ENCODE results near the gene ATP5ME. TPM values are rescaled to one million over a fixed set of nuclear protein-coding genes. Genes with fewer than 3 reads are reported as not detected.
A peak's percentile ranks its signal among the peaks of the same experiment; 100 is the strongest.

The ATP5ME gene
- total RNA-seq, 1 experiment from 2014 or later = 355 TPM

DNA sequence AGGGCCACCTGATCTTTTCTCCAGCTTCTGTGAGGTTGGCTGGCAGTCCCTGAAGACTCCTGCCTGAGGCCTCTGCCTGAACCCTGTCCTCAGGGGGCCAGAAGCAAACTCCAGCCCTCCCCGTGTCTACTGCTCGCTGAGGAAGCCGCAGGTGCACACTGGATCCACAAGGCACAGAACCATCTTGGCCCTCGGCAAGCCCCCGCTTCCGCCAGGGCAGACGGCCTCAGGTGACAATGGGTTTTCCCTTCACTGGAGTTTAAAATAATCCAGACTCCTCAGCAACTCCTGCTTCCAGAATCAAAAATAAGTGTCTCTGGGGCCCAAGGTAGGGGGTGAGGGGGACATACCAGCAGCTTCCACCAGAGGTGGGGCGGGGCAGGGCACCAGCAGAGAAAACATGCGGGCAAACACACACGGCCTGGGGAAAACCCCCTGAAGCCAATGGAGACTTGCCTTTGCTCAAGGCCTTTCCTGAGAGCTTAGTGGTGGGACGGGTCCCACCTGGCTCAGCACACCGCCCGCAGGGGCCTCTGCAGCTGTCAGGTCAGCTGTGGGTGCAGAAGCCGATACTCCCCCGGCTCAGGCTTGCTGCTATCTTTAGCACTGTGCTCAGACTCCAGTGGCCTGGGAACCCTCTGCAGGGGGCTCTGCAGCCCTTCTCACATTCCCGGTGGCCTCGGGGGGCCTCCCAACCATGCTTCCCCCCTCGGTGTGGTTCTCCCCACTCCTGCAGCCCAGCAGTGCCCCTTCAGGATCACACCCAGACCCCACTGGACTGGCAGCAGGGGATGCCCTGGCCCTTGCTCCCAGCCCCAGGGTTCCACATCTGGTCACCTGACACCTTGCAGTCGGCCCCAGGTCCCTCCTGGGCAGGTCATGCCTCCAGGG lies 2.1 kb upstream of the ATP5ME start:
- H3K4me3 Mint-ChIP-seq (ENCODE audit: unreplicated experiment) = peak overlapping the region; percentile 83
- intact Hi-C loops (cut with micrococcal nuclease) = loop anchor here (10.0 kb wide), 1 partner anchor 201 kb away; no protein-coding TSS in a partner anchor

DNA sequence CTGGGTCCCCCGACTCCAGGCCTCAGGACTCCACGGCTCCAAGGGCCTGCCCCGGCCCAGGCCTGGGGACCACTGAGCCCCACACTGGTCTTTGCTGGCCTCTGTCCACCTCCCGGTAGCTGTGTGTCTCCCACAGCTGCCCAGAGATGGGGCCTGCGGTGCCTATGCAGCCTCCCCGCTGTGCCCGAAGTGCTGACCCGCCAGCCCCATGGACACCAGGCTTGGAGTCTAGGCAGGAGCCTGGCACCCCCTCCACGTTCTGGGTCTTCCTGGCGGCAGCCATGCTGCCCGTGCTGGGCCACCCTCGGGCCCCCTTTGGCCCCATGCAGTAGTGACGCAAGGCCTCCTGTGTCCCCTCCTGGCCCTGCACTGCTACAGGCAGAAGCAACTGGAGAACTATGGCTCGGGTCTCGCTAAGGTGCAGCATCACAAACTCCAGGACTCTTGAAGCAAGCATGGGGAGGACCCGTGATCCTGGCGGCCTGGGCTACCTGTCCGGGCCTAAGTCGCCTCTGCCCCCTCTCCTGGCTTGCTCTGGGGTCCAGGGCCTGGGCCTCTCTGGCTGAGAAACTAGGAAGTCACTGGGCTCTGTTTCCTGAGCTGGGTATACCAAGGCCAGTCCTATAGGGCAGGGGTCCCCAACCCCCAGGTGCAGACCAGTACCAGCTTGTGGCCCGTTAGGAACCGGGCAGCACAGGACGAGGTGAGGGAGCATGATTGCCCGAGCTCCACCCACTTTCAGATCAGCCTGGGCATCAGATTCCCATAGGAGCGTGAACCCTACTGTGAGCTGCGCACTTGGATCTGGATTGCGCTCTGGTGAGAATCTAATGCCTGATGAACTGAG lies 1.2 kb upstream of the ATP5ME start:
- BruUV-seq (replicated peaks) = no TSS peak
- peaks cover 48% of the 10 kb centered on the region for H3K36me3 Mint-ChIP-seq (ENCODE audit: insufficient read depth, unreplicated experiment)
- POLR2A ChIA-PET = interaction anchor here (0.9 to 2.8 kb wide), 10 partner anchors 10 to 201 kb away, joined by 3 to 19 read pairs (median 6); no protein-coding TSS in a partner anchor

More for the DNA sequence above, 2.1 kb upstream of the ATP5ME start:
- Mint-ChIP-seq H3K27me3 (ENCODE audit: insufficient read depth, unreplicated experiment) (no peaks in the 10 kb centered on the region), H3K9me3 (ENCODE audit: unreplicated experiment) (no peaks in the 10 kb centered on the region), H3K4me1 (ENCODE audit: insufficient read depth, unreplicated experiment) (peaks cover 14% of the 10 kb centered on the region), H3K36me3 (ENCODE audit: insufficient read depth, unreplicated experiment) (peaks cover 40% of the 10 kb centered on the region), H3K27ac (ENCODE audit: low read depth, unreplicated experiment) (no peak overlapping the region)
- CTCF ChIA-PET = interaction anchor here (1.1 to 2.9 kb wide), 5 partner anchors 8 to 73 kb away, joined by 3 to 14 read pairs (median 3); no protein-coding TSS in a partner anchor
- POLR2A ChIA-PET = interaction anchor here (0.7 to 2.8 kb wide), 5 partner anchors 11 to 275 kb away, joined by 3 to 19 read pairs (median 4); no protein-coding TSS in a partner anchor
- TF ChIP-seq, protein P1, sequence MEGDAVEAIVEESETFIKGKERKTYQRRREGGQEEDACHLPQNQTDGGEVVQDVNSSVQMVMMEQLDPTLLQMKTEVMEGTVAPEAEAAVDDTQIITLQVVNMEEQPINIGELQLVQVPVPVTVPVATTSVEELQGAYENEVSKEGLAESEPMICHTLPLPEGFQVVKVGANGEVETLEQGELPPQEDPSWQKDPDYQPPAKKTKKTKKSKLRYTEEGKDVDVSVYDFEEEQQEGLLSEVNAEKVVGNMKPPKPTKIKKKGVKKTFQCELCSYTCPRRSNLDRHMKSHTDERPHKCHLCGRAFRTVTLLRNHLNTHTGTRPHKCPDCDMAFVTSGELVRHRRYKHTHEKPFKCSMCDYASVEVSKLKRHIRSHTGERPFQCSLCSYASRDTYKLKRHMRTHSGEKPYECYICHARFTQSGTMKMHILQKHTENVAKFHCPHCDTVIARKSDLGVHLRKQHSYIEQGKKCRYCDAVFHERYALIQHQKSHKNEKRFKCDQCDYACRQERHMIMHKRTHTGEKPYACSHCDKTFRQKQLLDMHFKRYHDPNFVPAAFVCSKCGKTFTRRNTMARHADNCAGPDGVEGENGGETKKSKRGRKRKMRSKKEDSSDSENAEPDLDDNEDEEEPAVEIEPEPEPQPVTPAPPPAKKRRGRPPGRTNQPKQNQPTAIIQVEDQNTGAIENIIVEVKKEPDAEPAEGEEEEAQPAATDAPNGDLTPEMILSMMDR (IDR thresholded peaks at IDR 0.05; ENCODE audit: unreplicated experiment) = no peak
- no TSS peak for BruUV-seq (replicated peaks)
- DNase-seq (ENCODE audit: unreplicated experiment) = no peak

DNA sequence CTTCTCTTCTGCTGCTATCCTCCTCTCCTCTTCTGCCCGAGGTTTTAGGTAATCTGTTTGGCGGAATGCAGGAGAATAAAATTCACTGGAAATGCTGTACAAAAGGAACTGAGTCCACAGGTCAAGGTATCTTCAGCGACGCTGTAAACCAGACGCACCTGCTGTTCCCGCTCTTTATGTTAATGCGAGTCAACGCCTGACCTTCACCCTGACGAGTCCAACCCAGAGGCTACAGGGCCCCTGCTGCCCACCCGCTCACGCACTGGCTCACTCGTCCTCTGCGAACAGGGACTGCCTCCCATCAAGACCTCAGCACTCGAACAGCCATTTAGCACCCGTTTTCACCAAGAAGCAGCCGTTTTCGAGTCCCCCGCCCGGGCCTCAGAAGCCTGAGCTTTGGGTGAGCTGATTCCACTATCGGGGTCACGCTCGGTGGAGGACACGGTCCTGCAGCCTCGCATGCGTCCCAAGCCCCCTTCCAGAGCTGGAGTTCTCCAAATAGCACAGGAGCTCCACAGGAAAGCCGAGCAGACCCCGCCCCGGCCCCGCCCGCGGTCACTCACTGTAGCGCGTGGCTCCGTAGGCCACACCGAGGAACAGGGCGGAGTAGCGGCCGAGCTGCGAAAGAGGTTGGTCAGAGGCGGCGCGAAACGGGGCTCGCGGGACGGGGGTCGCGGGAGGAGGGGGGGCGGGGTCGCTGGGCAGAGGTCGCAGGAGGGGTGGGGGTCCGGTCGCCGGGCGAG lies 556 bp downstream of the ATP5ME start:
- no TSS peak for BruUV-seq (replicated peaks)
- intact Hi-C loops (cut with micrococcal nuclease) = loop anchor here (1.0 to 10.0 kb wide), 2 partner anchors 71 to 199 kb away; no protein-coding TSS in a partner anchor
- Mint-ChIP-seq H3K4me3 (ENCODE audit: unreplicated experiment) (peak overlapping the region; percentile 83), H3K4me1 (ENCODE audit: insufficient read depth, unreplicated experiment) (peaks cover 14% of the 10 kb centered on the region), H3K36me3 (ENCODE audit: insufficient read depth, unreplicated experiment) (peaks cover 46% of the 10 kb centered on the region), H3K27ac (ENCODE audit: low read depth, unreplicated experiment) (peak overlapping the region; percentile 82), H3K9me3 (ENCODE audit: unreplicated experiment) (no peaks in the 10 kb centered on the region), H3K27me3 (ENCODE audit: insufficient read depth, unreplicated experiment) (no peaks in the 10 kb centered on the region)
- DNase-seq (ENCODE audit: unreplicated experiment) = no peak
- ChIA-PET CTCF (interaction anchor here (0.6 to 2.9 kb wide), 6 partner anchors 9 to 79 kb away, joined by 3 to 14 read pairs (median 4); no protein-coding TSS in a partner anchor), POLR2A (interaction anchor here (0.6 to 2.8 kb wide), 11 partner anchors 9 to 201 kb away, joined by 3 to 23 read pairs (median 7); no protein-coding TSS in a partner anchor)
- TF ChIP-seq, protein P1 (IDR thresholded peaks at IDR 0.05; ENCODE audit: unreplicated experiment) = no peak

More for the DNA sequence above, 1.2 kb upstream of the ATP5ME start:
- peak overlapping the region; percentile 83 for H3K4me3 Mint-ChIP-seq (ENCODE audit: unreplicated experiment)
- no peaks in the 10 kb centered on the region for H3K27me3 Mint-ChIP-seq (ENCODE audit: insufficient read depth, unreplicated experiment)
- H3K9me3 Mint-ChIP-seq (ENCODE audit: unreplicated experiment) = no peaks in the 10 kb centered on the region
- peaks cover 14% of the 10 kb centered on the region for H3K4me1 Mint-ChIP-seq (ENCODE audit: insufficient read depth, unreplicated experiment)
- no peak for DNase-seq (ENCODE audit: unreplicated experiment)
- H3K27ac Mint-ChIP-seq (ENCODE audit: low read depth, unreplicated experiment) = peak overlapping the region; percentile 82
- TF ChIP-seq, protein P1 (IDR thresholded peaks at IDR 0.05; ENCODE audit: unreplicated experiment) = no peak
- intact Hi-C loops (cut with micrococcal nuclease) = loop anchor here (10.0 kb wide), 1 partner anchor 200 kb away; no protein-coding TSS in a partner anchor
- CTCF ChIA-PET = interaction anchor here (0.6 to 2.9 kb wide), 8 partner anchors 9 to 72 kb away, joined by 3 to 14 read pairs (median 3); no protein-coding TSS in a partner anchor
